GM23248 (cell line): ENCODE measurements around the gene IGFLR1. TPM values are rescaled to one million over a fixed set of nuclear protein-coding genes. Genes with fewer than 3 reads are reported as not detected.

Experiments used
- DNase-seq: peaks from one replicate; pipeline ENCODE4 v3.0.0-alpha.2; 2015
- H2AFZ ChIP-seq: fragments of 200-600 bp; sonication (generic); 2 replicates; pipeline ENCODE4 v1.6.1; 2016; ENCODE audit warnings: antibody characterized with exemption
- H3F3A ChIP-seq: fragments of 200-600 bp; sonication (generic); 2 replicates; pipeline ENCODE4 v1.6.1; 2016; ENCODE audit warnings: mild to moderate bottlenecking, antibody characterized with exemption, mixed run types; ENCODE audit not compliant: insufficient read depth
- H3K27ac ChIP-seq: fragments of 200-600 bp; sonication (generic); 2 replicates; pipeline ENCODE4 v1.5.1; 2016; ENCODE audit warnings: mild to moderate bottlenecking
- H3K27me3 ChIP-seq: fragments of 200-600 bp; sonication (generic); replicated peaks from 2 replicates; pipeline ENCODE4 v1.6.1; 2016; ENCODE audit warnings: mild to moderate bottlenecking; ENCODE audit not compliant: insufficient read depth
- H3K36me3 ChIP-seq: fragments of 200-600 bp; sonication (generic); 2 replicates; pipeline ENCODE4 v1.6.1; 2016; ENCODE audit warnings: low read depth, mild to moderate bottlenecking
- H3K4me1 ChIP-seq: fragments of 200-600 bp; sonication (generic); 2 replicates; pipeline ENCODE4 v1.6.1; 2016; ENCODE audit warnings: mild to moderate bottlenecking; ENCODE audit not compliant: insufficient read depth
- H3K4me2 ChIP-seq: fragments of 200-600 bp; sonication (generic); one replicate; pipeline ENCODE4 v1.6.1; 2016; ENCODE audit warnings: mild to moderate bottlenecking; ENCODE audit not compliant: unreplicated experiment
- H3K4me3 ChIP-seq: fragments of 200-600 bp; sonication (generic); 2 replicates; pipeline ENCODE4 v1.5.1; 2016; ENCODE audit warnings: mild to moderate bottlenecking
- H3K79me2 ChIP-seq: fragments of 200-600 bp; sonication (generic); 2 replicates; pipeline ENCODE4 v1.6.1; 2016; ENCODE audit warnings: mild to moderate bottlenecking; ENCODE audit not compliant: insufficient read depth
- H3K9ac ChIP-seq: fragments of 200-600 bp; sonication (generic); 2 replicates; pipeline ENCODE4 v1.6.1; 2016; ENCODE audit warnings: mild to moderate bottlenecking
- H3K9me2 ChIP-seq: fragments of 200-600 bp; sonication (generic); 2 replicates; pipeline ENCODE4 v1.6.1; 2016; ENCODE audit warnings: mixed run types, mild to moderate bottlenecking, moderate library complexity; ENCODE audit not compliant: insufficient read depth
- H3K9me3 ChIP-seq: fragments of 200-600 bp; sonication (generic); one replicate; pipeline ENCODE4 v1.6.1; 2017; ENCODE audit warnings: low read depth
- H4K20me1 ChIP-seq: fragments of 200-600 bp; sonication (generic); 2 replicates; pipeline ENCODE4 v1.6.0; 2016; ENCODE audit not compliant: insufficient read depth
- EZH2 ChIP-seq: fragments of 200-600 bp; sonication (generic); IDR thresholded peaks from 2 replicates; pipeline ENCODE4 v1.6.1; 2018; ENCODE audit warnings: antibody characterized with exemption, mild to moderate bottlenecking; ENCODE audit not compliant: insufficient read depth, poor library complexity, severe bottlenecking
- EZH2phosphoT487 ChIP-seq: fragments of 200-600 bp; sonication (generic); IDR thresholded peaks from 2 replicates; pipeline ENCODE4 v1.6.1; 2018; ENCODE audit warnings: antibody characterized with exemption, moderate library complexity, mild to moderate bottlenecking, low read depth; ENCODE audit not compliant: insufficient read depth
- WGBS, 2 experiments: methylation state at CpG; one replicate each; pipeline ENCODE4 v1.1.6; 2015 to 2017; ENCODE audit warnings: low lambda C conversion rate in 2 of 2, low coverage in 1 of 2; ENCODE audit errors: missing lambda C conversion rate in 2 of 2; 5-methylcytosine and 5-hydroxymethylcytosine counted together
- in situ Hi-C: fragments of 300-500 bp; cut with MboI; formaldehyde crosslinking; loops from 2 replicates; pipeline ENCODE4 v1.15.0; 2020
- polyA plus RNA-seq: library from polyadenylated mRNA; unstranded; fragments of >200 nt; fragmentation: Nextera tagmentation; extraction: Ambion mirVana; gene quantifications from 2 replicates; pipeline ENCODE4 v1.2.1, GENCODE V29; 2016
- total RNA-seq: library from RNA; depleted of rRNA; stranded (reverse); fragments of >200 nt; shearing (Covaris generic); gene quantifications from 2 replicates; pipeline ENCODE4 v1.2.3, GENCODE V29; 2014; rRNA removed

IGFLR1 gene, protein sequence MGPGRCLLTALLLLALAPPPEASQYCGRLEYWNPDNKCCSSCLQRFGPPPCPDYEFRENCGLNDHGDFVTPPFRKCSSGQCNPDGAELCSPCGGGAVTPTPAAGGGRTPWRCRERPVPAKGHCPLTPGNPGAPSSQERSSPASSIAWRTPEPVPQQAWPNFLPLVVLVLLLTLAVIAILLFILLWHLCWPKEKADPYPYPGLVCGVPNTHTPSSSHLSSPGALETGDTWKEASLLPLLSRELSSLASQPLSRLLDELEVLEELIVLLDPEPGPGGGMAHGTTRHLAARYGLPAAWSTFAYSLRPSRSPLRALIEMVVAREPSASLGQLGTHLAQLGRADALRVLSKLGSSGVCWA
- 1.4 TPM in 1 of 2 replicates, not detected in the other for total RNA-seq
- polyA plus RNA-seq = 3.2 and 3.3 TPM in 2 replicates

DNA sequence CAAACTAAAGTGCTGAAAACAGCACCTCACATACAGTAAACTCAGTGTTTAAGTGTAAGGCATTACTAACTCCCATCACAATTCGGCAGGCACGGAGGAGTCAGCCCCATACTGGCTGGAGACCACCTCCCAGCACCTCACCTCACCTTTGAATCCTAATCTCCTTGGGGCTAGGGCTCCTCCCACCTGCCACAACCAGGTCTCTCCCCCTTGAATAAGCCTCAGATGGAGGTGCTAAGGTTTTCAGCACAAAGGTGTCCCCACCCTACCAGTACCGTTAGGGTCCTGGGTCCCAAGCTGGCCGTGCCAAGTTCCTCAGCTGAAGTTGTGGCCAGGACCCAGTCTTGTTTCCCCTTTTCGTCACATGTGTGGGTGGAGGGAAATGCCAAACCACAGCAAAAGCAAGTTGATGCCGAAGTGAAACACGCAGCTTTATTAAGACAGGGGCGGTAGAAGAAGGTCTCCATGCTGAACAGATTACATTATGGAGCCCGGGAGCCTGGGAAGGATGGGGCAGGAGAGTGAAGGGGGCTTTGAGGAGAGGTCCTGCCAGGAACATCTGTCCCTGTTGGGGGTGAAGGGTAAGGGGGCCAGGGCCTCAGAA lies at the start of gene IGFLR1:
Gene IGFLR1, minus strand, starts transcription at position 332 of the 604 bp plus-strand sequence. CDS start 1,272 bp downstream, outside the sequence.
- Histone ChIP-seq H3K4me3 (no peak within 1 kb of the TSS), H3K4me2 (no peak within 1 kb of the TSS), H3K4me1 (0 out of 2 replicates have a peak, but pooled peaks cover 9% of the 10 kb centered on the region), H3K79me2 (peaks cover 25% of the 10 kb centered on the region), H2AFZ (no peak within 1 kb of the TSS), H3K27me3 (no peaks in the 10 kb centered on the region), H3K9me3 (no peaks in the 10 kb centered on the region), H3K9ac (no peak within 1 kb of the TSS), H3K36me3 (no peaks in the 10 kb centered on the region), H3K9me2 (no peaks in the 10 kb centered on the region), H4K20me1 (no peaks in the 10 kb centered on the region), H3F3A (peaks cover 21% of the 10 kb centered on the region; the same call in 1 of the 2 replicates), H3K27ac (no peak within 1 kb of the TSS)
- WGBS, 2 experiments = 89% methylated on average over 9 of the region's 9 CpGs
- DNase-seq = no peak
- TF ChIP-seq EZH2 (no peak), EZH2phosphoT487 (no peak)
- in situ Hi-C loops = no loop called here

DNA sequence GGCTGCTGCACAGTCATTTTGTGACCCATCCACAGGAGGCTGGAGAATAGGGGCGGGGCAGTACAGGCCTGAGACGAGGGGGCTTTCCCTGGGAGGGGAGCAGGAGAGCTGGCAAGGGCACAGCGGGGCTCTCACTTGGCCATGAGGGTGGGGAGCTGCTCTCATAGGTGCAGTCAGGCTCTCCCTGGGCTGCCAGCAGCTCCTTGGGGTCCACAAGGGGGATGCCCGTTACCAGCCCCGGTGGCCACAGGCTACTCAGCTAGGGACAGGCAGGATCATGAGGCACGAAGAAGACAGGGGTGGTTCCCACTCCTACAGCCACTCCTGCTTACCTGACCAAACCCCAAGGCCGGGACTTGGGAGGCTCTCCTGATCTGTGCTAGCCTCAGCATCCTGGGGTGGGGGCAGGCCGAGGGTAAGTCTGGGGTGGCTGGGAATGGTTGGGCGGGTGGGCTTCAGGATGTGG lies 49.6 kb upstream of the IGFLR1 start:
- Histone ChIP-seq H3K27ac (no peak overlapping the region), H3K36me3 (no peaks in the 10 kb centered on the region), H3K4me3 (no peak overlapping the region), H3K9me2 (no peaks in the 10 kb centered on the region), H3K9ac (no peak overlapping the region), H3K9me3 (no peaks in the 10 kb centered on the region), H2AFZ (no peak overlapping the region), H4K20me1 (no peaks in the 10 kb centered on the region), H3K4me2 (no peak overlapping the region), H3K79me2 (no peaks in the 10 kb centered on the region), H3K4me1 (no peaks in the 10 kb centered on the region), H3F3A (no peaks in the 10 kb centered on the region), H3K27me3 (peaks cover 11% of the 10 kb centered on the region; the same call in 1 of the 2 replicates)
- DNase-seq = no peak
- 86 to 88% methylated on average over 8 to 9 of the region's 9 CpGs for WGBS, 2 experiments
- in situ Hi-C loops = no loop called here
- no peak for TF ChIP-seq EZH2phosphoT487
- TF ChIP-seq EZH2 = no peak

DNA sequence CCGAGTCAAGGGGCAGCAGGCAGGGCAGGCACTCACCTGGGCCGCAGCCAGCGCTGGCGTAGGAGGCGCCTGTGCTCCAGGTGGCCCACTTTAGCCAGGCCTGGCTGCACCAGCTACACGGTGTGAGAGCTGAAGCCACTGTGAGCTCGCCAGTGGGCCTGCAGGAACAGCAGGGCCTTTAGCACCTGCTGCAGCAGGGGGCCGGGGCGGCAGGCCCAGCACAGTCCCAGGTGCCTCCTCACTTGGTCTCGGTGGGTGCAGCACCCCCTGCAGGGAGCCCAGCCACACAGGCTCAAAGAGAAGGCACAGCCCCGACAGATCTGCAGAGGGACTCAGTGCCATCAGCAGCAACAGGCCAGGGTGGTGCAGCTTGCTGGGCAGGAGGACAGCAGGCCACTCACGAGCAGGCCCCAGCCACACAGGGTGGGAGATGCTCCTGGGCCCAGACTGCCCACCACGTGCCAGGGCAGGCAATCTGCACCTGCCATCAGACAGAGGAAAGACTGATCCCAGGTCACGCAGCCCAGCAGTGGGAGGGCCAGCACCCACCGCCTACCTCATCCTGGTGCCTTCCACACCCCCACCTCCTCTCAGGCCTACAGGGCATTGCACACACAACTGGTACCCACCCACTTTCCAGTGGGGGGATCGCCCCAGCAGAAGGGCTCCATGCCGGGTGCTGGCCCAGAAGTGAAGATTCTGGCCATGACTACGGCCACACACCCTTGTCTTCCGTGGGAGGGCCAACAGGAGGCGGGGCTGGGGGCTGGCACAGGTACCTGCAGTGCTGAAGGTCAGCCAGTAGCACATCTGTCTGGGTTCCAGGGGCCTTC lies 48.9 kb upstream of the IGFLR1 start:
- no peaks in the 10 kb centered on the region for H3K9me3 ChIP-seq
- H3K36me3 ChIP-seq = no peaks in the 10 kb centered on the region
- H3K9ac ChIP-seq = no peak overlapping the region
- no peak overlapping the region for H3K27ac ChIP-seq
- no peaks in the 10 kb centered on the region for H3K79me2 ChIP-seq
- no peak for DNase-seq
- WGBS, 2 experiments = 53 to 55% methylated on average over 18 to 20 of the region's 20 CpGs
- in situ Hi-C loops = no loop called here
- H3K4me1 ChIP-seq = no peaks in the 10 kb centered on the region
- H4K20me1 ChIP-seq = no peaks in the 10 kb centered on the region
- no peak overlapping the region for H2AFZ ChIP-seq
- H3K4me2 ChIP-seq = no peak overlapping the region
- no peaks in the 10 kb centered on the region for H3F3A ChIP-seq
- H3K27me3 ChIP-seq = 0 out of 2 replicates have a peak, but pooled peaks cover 9% of the 10 kb centered on the region
- no peak overlapping the region for H3K4me3 ChIP-seq
- TF ChIP-seq EZH2 = no peak
- no peak for TF ChIP-seq EZH2phosphoT487
- no peaks in the 10 kb centered on the region for H3K9me2 ChIP-seq
